OCI-LY1 (cell line): ENCODE measurements around the gene MAP3K7.

Experiments used
- EZH2 ChIP-seq: fragments of 200-600 bp; sonication (generic), shearing (Covaris generic); IDR thresholded peaks from 2 replicates; pipeline ENCODE4 v1.8.0; 2017; ENCODE audit warnings: borderline replicate concordance, mixed run types, mild to moderate bottlenecking, antibody characterized with exemption, low read length, moderate library complexity, mixed read lengths
- TF ChIP-seq, protein P1 (sequence below): fragments of 200-600 bp; sonication (generic), shearing (Covaris generic); IDR thresholded peaks from 2 replicates; pipeline ENCODE4 v1.5.1; 2017; ENCODE audit warnings: mild to moderate bottlenecking, antibody characterized with exemption, low read length, moderate library complexity, mixed read lengths

DNA sequence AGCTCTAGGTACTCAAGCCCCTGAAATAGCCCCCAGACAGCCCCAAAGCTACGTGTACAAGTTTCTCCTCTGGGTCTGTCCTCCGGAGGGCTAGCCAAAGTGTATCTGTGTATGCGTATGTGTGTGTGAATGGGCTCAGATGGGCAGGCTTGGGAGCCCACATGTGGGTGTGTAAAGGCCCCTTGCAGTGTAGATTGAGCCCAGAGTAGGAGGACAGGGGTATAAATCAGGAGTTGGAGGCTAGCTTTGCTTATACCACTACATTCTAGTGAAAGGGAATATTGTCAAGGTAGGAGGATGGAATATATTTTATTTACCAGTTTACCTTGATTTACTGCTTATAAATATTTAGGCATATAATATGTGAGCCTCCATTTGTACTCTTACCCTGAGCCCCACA is 9.0 kb upstream of the MAP3K7 start:
- TF ChIP-seq, protein P1, sequence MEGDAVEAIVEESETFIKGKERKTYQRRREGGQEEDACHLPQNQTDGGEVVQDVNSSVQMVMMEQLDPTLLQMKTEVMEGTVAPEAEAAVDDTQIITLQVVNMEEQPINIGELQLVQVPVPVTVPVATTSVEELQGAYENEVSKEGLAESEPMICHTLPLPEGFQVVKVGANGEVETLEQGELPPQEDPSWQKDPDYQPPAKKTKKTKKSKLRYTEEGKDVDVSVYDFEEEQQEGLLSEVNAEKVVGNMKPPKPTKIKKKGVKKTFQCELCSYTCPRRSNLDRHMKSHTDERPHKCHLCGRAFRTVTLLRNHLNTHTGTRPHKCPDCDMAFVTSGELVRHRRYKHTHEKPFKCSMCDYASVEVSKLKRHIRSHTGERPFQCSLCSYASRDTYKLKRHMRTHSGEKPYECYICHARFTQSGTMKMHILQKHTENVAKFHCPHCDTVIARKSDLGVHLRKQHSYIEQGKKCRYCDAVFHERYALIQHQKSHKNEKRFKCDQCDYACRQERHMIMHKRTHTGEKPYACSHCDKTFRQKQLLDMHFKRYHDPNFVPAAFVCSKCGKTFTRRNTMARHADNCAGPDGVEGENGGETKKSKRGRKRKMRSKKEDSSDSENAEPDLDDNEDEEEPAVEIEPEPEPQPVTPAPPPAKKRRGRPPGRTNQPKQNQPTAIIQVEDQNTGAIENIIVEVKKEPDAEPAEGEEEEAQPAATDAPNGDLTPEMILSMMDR: no peak
- no peak for TF ChIP-seq EZH2
